B cell (primary cell): ENCODE data around the gene OR2AT4.

Experiments
- CTCF ChIP-seq: fragments of 200-600 bp; IDR thresholded peaks from one replicate; pipeline ENCODE4 v1.8.0; 2022; ENCODE audit warnings: antibody characterized with exemption, mild to moderate bottlenecking
- EZH2 ChIP-seq: IDR thresholded peaks from 2 replicates; pipeline ENCODE4 v1.6.1; 2012; ENCODE audit warnings: borderline replicate concordance, low read depth, mild to moderate bottlenecking, moderate library complexity, low read length; ENCODE audit not compliant: insufficient read depth, poor library complexity, severe bottlenecking

- TF ChIP-seq CTCF (no peak), EZH2 (no peak)
Observed at GRCh38 chr11:75052457-75052856, 44.2 kb downstream of the OR2AT4 start.
